Stimulated activated naive CD4-positive, alpha-beta T cell (primary cell): ENCODE data around the gene ELMO1.
"Not testable (repeated sequence)": the region's sequence is repeated elsewhere in the genome, so short reads cannot be mapped to it uniquely, and the experiment has no call there.

Experiments used
- DNase-seq, 6 experiments: peaks; one replicate each; lab custom pipeline; 2025; lab: John Stamatoyannopoulos, UW

The ELMO1 gene

DNA sequence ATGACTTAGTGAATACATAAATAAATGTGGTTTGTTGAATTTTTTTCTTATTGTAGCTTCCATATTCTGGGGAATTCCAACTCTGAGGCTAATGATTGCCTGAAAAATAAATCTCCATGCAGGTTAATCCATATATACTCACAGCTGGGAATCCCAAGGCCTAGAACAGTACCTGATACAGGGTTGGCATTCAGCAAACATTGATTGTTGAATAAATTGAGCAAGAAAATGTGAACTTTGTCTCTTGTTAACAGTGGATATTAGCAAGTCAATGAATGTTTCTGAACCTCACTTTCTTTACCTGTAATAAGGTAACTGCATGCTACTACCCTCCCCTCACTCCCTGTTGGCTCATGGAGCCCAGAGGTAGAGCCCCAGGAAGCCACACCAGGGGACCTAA, 470.8 kb downstream of the ELMO1 start:
- DNase-seq = no peak

DNA sequence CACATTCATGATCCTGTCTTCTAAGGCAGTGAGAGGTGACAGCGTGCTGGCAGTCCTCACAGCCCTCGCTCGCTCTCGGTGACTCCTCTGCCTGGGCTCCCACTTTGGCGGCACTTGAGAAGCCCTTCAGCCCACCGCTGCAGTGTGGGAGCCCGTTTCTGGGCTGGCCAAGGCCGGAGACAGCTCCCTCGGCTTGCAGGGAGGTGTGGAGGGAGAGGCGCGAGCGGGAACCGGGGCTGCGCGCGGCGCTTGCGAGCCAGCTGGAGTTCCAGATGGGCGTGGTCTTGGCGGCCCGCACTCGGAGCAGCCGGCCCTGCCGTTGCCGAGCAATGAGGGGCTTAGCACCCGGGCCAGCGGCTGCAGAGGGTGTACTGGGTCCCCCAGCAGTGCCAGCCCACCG, 475.1 kb downstream of the ELMO1 start:
- DNase-seq = not testable (repeated sequence)

DNA sequence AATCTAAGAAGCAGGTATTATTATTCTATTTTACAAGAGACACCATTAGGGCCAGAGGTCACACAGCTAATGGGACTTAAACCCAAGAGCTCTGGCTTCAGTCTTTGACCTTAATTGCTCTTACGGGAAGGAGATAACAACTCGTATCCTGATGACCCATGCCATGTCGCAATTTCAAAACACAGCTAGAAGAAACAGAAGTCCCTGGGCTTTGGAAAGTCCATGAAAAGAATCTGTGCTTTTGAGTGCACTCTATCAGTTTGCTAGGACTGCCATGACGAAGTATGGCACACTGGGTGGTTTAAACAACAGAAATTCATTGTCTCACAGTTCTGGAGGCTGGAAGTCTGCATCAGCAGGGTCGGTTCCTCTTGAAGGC, 476.5 kb downstream of the ELMO1 start:
- no peak for DNase-seq

DNA sequence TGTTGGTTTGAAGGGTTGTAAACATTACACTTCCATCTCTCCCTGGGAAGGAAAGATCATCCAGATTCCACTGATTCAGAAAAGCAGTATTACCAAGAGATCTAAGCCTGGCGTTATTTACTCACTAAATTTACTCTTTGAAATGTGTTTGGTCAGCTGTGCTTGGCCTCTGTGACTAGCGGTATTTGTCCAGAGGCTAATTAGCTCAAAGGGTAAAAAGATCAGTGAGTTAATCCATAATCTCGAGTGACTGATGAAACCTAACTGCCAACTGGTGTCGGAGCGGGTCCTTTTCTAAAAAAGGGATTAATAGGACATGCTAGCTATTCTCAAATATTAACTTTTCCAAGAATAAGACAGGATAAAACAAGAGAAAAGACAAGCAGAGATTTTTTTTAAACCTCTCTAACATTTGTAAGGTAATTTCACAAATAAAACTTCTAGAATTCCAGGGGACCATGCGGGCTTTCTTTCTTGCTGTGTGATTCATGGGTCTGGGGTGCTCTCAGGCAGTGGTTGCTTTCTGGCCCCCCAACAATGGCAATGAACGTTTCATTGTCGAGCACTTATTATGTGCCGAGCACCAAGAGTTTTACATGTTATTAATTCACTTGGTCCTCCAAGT, 477.0 kb downstream of the ELMO1 start:
- DNase-seq = no peak

DNA sequence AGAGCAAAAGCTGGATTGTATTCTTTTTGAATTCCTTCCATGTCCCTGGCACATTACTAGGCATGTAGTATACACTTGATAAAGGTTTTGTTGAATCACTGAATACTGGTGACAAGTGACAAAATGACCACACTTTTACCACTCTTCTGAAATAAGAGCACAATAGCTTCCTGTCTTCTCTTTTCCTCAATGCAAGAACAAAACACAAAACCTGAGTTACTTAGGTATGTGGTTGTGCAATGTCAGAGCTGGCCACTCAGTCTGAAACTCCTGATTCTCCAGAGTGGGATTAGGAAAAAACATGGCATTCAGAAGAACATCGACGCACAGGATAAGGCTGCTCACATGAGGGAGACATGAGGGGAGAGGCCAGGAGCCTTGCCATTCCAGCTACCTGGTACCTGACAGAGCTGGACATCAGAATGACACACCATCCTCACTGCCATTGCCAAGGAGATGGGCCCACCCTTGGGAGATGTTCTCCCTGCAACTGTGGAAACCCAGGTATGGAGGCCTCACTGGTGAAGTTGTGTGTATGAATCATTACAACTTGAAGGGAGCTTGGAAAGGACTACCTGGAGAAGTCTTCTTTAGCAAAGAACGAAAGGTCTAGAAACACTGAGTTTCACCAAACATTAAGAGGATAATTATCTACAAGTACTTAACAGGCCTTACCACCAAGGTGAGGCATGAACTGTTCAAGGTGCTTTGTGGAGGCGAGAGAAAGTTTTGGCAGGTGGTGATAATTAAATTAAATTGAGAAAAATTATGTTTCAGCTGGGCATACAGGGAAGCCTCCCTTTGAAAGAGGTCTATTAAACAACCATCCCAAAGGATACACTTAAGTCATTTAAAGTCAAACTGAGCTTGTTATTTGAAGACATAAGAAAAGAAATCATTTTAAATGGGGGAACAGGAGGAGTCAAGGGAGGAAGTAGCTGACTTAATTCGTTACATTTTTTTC, 477.8 kb downstream of the ELMO1 start:
- DNase-seq = no peak

DNA sequence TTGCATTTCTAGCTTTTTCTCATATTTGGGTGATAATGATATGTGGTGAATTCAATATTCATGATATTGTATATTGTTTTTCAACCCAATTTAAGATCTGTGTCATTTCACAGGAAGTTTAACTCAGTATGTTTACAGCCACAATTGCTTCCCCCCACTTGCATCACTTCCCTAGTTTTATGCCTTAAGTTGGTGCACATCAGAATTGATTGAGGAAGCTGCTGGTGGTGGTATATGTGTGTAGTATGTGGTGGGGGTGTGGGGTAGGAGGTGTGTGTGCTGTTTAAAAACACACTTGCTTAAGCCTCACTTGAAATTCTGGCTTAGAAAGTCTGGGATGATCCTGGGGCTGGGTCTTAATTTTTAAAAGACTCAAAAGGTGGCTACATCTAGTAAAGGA, 479.3 kb downstream of the ELMO1 start:
- DNase-seq = peak in 1 of 6 experiments; percentile 15

DNA sequence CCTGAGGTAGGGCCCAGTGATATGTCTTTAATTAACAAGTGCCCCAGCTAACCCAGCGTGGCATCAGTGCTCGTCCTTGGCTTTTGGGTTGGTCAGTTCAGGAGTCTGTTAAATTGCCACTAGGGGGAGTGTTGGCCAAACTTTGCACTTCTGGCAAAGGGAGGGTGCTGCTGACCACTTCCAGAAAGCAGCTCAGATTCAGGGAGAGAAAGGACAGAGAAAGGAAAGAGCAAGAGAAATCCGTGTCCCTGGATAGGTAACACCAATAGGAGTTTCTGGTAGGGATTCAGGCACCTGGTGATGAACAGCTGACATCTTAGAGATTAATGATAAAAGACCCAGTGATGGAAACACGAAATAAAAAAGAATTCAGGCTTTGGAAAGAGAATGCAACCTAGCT, 481.3 kb downstream of the ELMO1 start:
- DNase-seq = no peak

DNA sequence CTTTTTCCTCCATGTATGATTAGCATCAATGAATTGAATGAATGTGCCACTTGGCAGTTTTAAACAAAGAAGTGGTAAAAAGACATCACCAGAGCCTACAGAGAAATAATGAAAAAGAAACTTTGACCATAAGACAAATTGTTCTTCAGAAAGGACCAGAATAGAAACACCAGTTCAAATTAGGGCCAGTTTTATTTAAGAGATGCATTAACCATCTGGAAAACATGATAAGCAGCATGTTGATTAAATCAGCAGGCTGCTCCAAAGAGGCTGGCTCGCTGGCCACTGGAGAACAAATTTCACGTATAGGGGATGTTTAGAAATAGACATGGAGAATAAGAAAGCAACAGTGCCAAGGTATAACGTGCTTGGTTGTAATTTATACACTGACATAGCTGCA, 482.0 kb downstream of the ELMO1 start:
- no peak for DNase-seq

DNA sequence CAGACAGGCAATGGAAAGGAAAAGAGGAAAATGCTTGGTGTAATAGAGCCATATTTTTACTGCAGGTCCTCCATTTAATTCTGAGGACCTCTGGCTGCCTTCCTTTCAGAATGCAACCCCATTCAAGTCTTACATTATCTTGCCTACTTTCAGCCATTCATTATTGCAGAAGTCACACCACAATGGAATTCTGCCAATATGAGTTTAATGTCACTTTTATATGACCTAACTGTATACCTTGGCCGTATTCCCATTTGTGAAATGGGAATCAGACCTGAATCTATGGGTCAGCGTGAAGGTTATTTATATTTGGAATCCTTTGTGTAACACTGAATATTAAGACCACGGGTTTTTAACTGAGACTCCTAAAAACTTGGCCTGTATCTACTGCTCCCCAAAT, 482.6 kb downstream of the ELMO1 start:
- DNase-seq = no peak

DNA sequence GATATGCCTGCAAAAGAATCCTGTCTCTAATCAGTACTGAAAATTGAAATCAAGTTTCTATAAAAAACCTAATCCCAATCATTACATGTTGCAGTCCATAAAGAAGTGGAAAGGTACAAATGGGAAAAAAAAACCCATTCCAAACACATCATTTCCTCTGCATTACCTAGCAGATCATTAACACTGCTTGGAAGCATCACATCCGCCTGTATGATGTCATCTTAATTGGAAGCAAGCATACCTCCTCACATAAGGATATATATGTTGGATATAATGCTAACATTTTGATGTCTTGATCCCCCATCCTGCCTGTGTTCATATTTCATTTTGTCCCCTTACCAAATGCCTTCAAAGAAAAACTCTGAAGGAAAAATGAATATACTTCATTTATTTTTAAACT, 483.0 kb downstream of the ELMO1 start:
- no peak for DNase-seq

DNA sequence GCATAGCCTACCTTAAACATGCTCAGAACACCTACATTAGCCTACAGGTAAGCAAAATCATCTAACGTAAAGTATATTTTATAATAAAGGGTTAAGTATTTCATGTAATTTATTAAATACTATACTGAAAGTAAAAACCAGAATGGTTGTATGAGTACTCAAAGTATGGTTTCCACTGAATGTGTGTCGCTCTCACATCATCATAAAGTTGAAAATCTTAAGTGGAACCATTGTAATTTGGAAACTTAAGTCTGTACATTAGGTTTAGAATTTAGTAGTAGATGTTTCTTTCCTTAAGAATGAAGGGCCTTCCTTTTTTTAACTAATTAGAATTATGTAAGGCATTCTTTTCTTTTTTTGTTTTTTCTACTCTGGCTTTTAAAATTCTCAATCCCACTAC, 484.4 kb downstream of the ELMO1 start:
- no peak for DNase-seq

DNA sequence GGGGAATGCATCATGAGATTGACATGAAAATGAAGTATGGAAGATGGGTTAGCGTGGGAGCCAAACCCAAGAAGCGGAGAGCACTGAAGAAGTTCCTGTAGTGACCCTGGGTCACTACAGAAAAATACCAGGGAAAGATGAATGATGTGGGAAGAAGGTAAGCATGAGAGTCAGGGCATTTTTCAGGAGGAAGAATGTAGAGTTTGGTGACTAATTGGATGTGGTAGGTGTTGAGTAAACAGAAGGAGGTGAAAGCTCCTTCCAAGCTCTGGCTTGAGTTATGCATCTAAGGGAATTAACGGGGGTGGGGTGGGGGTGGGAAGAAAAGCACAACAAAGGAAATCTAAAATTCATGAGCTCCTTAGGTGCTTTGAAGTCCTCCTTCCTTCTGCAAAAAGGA, 486.3 kb downstream of the ELMO1 start:
- no peak for DNase-seq

DNA sequence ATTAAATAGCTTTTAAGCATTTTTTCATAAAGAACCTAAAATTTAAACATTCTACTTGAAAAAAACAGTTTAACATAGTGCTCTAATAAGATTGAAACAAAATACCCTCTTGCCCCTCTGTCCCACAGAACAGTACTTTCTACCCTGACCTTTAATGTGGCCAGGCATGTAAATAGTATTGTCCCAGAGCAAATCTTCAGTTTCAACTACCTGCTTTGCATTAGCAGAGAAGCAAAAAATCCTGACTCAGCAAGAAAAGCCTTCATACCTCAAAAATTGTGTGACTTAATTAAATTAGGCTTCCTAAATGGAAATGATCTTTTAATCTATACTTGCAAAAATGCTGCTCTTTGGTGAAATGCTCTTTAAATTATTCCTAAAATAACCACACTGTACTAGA, 487.0 kb downstream of the ELMO1 start:
- DNase-seq = no peak

DNA sequence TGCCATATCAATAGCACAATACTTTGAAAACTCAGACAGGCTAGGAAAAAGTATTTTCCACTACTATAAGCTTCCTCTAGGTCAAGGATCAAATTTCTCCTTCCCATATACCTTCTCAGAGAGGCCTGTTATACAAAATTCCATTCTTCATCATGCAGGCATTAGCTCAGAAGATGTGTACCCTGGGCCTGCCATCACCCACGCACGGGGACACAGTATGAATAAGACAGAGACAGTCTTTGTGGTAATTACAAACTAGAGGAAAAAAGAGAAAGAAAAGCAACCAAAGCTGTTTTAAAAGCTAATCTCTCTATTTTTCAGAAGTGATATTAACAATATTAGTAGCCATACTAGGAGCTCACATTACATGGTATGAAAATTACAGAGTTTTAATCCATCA, 487.6 kb downstream of the ELMO1 start:
- DNase-seq = no peak

DNA sequence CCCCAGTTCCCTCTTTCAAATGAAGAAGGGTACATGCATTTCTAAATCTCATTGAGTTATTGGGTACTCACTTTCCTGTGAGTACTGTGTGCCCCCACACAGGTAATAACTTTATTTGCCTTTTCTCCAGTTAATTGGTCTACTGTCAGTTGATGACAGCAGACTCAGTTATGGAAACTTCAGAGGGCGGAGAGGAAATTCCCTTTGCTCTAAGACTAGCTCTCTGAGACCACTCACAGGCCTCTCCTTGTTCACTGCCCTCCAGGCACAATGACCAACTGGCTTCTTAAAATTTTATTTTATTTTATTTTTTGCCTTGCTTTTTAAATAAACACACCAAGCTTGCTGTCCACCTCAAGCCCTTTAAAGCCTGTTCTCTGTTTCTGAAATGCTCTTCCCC, 488.6 kb downstream of the ELMO1 start:
- no peak for DNase-seq

DNA sequence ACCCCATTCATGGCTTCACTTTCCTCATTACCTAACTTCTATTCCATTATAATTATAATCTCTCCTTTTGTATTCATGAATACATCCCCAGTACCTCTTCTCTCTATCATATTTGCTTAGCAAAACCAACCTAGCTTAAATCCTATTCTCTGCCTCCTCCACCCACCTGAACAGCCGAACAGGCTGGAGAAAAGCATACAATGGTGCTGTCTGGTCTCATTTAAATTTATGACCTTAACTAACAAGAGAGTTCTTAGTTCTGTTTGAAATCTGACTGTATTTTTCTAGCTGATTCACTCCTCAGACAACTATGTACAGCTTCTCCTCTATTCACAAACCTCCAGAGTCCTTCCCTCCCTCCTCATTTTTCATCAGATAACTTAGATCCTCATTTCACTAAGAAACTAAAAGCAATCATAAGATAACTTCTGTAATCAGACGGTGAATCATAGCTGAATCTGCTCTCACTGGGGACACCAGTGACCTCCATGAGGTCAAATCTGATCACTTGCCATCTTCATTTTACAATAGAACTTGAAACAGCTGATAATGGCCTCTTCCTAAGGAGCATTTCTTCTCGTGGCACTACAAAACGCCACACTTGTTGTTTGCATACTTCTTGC, 490.4 kb downstream of the ELMO1 start:
- no peak for DNase-seq

DNA sequence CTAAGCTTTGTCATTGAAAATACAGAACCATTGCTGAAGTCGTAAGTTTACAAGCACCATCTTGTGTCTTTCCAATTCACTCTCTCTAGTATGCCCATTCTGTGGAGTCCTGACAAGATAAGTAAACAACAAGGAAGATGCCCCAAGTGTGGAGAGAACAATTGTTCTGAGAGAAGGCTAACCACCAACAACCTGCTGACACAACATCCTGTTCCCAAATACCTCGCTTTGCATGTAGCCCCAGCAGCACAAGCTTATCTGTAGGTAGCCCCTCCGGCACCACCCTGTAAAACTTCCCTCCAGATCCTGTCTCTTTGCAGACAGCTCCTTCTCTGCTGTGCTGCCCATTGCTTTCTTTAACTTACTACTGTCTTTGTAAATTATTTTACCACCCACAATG, 491.0 kb downstream of the ELMO1 start:
- no peak for DNase-seq

DNA sequence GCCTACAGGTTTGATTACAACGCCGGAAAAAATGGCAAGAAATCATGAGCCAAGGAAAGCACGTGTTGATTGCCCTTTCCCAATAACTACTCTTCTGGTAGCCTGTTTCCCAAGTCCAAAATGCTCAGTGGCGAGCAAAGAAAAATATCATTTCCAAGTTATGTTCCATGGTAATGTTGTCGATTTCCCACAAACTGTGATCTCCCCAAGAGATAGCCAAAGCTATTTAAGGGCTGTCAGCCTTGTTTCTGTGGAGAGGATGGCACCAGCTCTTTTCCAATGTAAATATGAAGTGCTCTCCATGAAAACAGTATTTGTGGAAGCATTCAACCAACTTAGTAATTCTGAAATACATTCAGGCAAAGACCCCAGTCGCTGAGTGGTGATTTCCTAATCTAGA, 491.9 kb downstream of the ELMO1 start:
- no peak for DNase-seq

DNA sequence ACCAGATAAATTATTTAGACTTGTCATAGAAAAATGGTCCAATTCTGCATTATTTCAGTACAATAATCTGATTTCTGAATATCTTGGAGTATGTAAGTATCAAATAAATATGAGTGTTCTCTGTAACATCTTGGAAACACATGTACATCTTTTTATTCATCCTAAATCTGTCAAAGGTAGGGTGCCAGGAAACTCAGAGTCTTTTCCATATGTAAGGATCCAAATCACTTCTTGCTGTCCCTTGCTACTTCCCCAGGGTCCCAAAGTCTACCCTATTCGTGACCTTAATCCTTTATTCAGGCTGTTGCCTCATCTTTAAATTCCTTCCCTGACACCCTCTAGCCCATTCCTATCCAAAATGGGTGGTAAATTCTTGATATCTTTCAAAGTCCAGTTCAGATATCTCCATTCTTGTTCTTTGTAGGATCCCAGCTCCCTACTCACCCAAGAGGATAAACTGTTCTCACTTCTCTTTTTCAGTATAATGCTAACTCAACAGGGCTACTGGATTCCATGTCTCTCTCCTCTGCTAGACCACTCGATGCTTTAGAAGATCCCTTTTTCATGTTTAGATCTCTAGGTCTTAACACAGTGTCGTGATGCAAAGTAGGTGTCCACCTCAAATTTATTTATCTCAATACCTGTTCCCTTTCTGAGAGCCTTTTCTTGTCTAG, 493.1 kb downstream of the ELMO1 start:
- no peak for DNase-seq

DNA sequence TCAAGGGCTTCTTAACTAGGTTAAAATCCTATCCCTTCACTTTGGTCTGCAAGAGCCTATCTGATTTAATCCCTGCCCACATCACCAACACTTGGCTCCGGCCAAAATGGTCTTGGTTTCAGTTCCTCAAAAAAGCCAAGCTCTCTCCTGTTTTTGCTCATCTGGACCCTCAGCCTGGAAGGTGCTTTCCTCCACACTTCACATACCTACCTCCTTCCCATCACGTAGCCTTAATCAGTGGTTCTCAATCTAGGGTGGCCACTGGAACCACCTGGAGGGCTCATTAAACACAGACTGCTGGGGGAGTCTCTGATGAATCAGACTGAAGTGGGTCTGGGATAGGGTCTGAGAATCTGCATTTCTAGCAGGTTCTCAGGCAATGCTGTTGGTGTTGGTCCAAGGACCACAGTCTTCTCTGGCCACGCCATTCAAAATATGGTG, 497.4 kb downstream of the ELMO1 start:
- no peak for DNase-seq

DNA sequence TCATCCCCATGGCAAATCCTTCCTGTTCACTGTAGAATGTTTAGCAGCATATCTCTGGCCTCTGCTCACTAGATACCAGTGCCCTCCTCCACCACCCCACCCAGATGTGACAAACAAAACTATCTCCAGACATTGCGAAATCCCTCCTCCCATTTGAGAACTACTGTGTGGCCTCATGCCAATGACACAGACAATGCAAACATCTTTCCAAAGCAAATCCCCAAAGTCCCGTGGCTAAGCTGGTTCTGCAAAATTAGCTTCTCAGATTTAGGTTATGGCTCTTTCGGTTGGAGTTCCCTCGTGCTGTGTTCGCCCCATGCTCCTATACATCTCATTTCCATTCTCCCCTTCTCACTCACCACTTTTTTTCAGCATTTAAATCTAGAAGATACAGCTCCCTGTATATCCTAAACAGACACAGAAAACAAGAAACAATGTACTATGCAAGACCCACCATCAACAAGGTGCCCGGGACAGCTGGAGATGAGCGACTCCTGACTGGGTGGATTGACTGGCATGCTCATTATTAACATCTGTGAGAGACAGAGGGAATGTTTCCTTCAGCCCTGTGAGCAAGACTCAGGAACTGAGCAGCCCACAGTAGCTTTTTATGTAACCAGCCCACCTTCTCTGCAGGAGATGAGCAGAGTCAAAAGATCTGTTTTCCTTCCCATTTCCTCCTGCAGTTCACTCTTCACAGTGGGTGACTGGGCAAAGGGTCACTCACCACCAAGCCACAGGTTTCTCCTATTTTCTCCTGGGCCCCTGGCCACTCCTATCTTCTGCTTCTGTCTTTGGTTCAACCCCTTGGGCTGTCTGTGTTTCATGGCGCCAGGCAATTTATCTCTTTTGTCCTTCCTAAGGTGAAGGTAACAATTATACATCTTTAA, 498.7 kb downstream of the ELMO1 start:
- no peak for DNase-seq

DNA sequence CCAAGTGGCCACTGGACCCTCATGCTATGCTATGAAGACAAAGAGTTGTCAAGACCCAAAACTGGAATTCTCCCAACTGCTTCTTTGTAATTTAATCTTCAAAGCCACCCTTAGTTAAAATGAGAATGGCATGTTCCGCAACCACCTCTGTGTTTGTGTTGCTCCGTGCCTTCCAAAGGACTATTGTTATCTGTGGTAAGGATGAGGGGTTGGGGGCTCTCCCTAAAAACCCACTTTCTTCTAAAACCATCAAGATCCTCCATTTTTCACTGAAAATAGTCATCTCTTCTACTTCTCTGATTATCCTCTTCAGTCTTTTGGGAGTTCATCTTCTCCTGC, 502.3 kb downstream of the ELMO1 start:
- no peak for DNase-seq
